ENCODE data around the gene FOXI3. TPM values are rescaled to one million over a fixed set of nuclear protein-coding genes. Genes with fewer than 3 reads are reported as not detected.

The FOXI3 gene
- total and polyA plus RNA-seq, 2 donors (not counting 3 experiments of a cell fraction or from before 2014, with no cell fraction given): not detected

DNA sequence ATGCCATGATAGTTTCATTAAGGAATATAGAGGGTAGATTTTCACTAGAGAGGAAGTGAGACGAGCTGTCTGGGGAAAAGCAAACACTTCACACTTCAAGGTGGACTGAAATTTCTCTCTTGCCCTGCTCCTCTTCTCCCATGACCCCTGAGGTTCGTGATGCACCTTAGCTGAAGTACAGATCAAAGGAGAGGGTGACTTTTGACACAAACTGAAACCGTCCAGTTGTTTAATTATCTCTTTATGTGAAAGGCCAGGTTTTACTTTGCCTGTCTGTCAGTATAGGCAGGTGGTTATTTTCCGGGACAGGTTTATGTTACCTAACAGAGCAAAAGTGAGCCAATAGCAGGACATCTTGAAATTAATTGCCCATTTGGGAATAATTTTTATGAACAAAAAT lies 41.0 kb upstream of the FOXI3 start:
- no peaks in the 10 kb centered on the region for H3K9me3 ChIP-seq (replicated peaks; ENCODE audit: control insufficient read depth, insufficient read depth, low read length)
- no peak overlapping the region for H3K4me3 ChIP-seq (replicated peaks in 1 of 3; ENCODE audit: insufficient read depth in 1 of 3, low read depth in 1 of 3, low read length in 3 of 3)
- no peaks in the 10 kb centered on the region for H3K27me3 ChIP-seq (ENCODE audit: control insufficient read depth in 2 of 2, insufficient read depth in 2 of 2, low read length in 2 of 2)
- dilution Hi-C loops (cut with MboI; ENCODE audit: extremely low pct_ligation_motif_present, low sequenced_read_pairs) (no loop called here), intact Hi-C loops (cut with micrococcal nuclease) (no loop called here)
- DNase-seq (ENCODE audit: low read depth, low spot score) (no peak), FAIRE-seq (no peak)
- H3K27ac ChIP-seq (ENCODE audit: insufficient read depth, low read depth, low read length): no peak overlapping the region
- no peak overlapping the region for H2AFZ ChIP-seq (ENCODE audit: low read depth, low read length)
- H3K9ac ChIP-seq (replicated peaks; ENCODE audit: extremely low read depth, insufficient read depth, low read length): no peak overlapping the region
- POLR2A ChIA-PET: no interaction called here
- no TSS peak for BruUV-seq (replicated peaks)
- H3K36me3 ChIP-seq (ENCODE audit: control insufficient read depth in 2 of 2, extremely low read depth in 1 of 2, insufficient read depth in 2 of 2, low read length in 2 of 2): no peaks in the 10 kb centered on the region
- H3K4me1 ChIP-seq (ENCODE audit: control insufficient read depth, extremely low read depth, insufficient read depth, low read length): no peaks in the 10 kb centered on the region
- H3K4me2 ChIP-seq (ENCODE audit: insufficient read depth, low read length): no peak overlapping the region
- CTCF ChIA-PET: no interaction called here
- TF ChIP-seq, protein P1, sequence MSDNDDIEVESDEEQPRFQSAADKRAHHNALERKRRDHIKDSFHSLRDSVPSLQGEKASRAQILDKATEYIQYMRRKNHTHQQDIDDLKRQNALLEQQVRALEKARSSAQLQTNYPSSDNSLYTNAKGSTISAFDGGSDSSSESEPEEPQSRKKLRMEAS (IDR thresholded peaks at IDR 0.05; ENCODE audit: insufficient read depth, insufficient read length): no peak
- TF ChIP-seq, protein P2, sequence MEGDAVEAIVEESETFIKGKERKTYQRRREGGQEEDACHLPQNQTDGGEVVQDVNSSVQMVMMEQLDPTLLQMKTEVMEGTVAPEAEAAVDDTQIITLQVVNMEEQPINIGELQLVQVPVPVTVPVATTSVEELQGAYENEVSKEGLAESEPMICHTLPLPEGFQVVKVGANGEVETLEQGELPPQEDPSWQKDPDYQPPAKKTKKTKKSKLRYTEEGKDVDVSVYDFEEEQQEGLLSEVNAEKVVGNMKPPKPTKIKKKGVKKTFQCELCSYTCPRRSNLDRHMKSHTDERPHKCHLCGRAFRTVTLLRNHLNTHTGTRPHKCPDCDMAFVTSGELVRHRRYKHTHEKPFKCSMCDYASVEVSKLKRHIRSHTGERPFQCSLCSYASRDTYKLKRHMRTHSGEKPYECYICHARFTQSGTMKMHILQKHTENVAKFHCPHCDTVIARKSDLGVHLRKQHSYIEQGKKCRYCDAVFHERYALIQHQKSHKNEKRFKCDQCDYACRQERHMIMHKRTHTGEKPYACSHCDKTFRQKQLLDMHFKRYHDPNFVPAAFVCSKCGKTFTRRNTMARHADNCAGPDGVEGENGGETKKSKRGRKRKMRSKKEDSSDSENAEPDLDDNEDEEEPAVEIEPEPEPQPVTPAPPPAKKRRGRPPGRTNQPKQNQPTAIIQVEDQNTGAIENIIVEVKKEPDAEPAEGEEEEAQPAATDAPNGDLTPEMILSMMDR (IDR thresholded peaks at IDR 0.05; ENCODE audit: extremely low read depth in 1 of 2, insufficient read depth in 1 of 2, low read depth in 1 of 2, low read length in 2 of 2): no peak
- TF ChIP-seq EZH2 (IDR thresholded peaks at IDR 0.05; ENCODE audit: borderline replicate concordance, low read depth, low read length, severe bottlenecking) (no peak), POLR2AphosphoS5 (IDR thresholded peaks at IDR 0.05; ENCODE audit: insufficient read depth, low read depth, low read length) (no peak), GATA2 (IDR thresholded peaks at IDR 0.05; ENCODE audit: insufficient read depth, insufficient read length, low read depth, low read length) (no peak), POLR2A (IDR thresholded peaks at IDR 0.05; ENCODE audit: low read depth, low read length) (no peak), FOS (IDR thresholded peaks at IDR 0.05; ENCODE audit: borderline replicate concordance, insufficient read depth, low read length) (no peak), MYC (IDR thresholded peaks at IDR 0.05; ENCODE audit: low read depth, low read length) (no peak), JUN (IDR thresholded peaks at IDR 0.05; ENCODE audit: borderline replicate concordance, insufficient read depth, insufficient read length, low read depth) (no peak)
- H3K9me1 ChIP-seq (replicated peaks; ENCODE audit: control insufficient read depth, extremely low read depth, insufficient read depth, low read length): no peaks in the 10 kb centered on the region
- H3K79me2 ChIP-seq (ENCODE audit: control insufficient read depth, insufficient read depth, low read length): no peaks in the 10 kb centered on the region
- H4K20me1 ChIP-seq (replicated peaks; ENCODE audit: control insufficient read depth, extremely low read depth, insufficient read depth, low read length): no peaks in the 10 kb centered on the region

Measured in endothelial cell of umbilical vein (primary cell).